NCI-H2227 (cell line): ENCODE results near the gene MYADML2.

ENCODE experiments used
- DNase-seq: peaks from one replicate; lab custom pipeline; 2025; ENCODE audit not compliant: unreplicated experiment; lab: John Stamatoyannopoulos, UW

The MYADML2 gene

DNA sequence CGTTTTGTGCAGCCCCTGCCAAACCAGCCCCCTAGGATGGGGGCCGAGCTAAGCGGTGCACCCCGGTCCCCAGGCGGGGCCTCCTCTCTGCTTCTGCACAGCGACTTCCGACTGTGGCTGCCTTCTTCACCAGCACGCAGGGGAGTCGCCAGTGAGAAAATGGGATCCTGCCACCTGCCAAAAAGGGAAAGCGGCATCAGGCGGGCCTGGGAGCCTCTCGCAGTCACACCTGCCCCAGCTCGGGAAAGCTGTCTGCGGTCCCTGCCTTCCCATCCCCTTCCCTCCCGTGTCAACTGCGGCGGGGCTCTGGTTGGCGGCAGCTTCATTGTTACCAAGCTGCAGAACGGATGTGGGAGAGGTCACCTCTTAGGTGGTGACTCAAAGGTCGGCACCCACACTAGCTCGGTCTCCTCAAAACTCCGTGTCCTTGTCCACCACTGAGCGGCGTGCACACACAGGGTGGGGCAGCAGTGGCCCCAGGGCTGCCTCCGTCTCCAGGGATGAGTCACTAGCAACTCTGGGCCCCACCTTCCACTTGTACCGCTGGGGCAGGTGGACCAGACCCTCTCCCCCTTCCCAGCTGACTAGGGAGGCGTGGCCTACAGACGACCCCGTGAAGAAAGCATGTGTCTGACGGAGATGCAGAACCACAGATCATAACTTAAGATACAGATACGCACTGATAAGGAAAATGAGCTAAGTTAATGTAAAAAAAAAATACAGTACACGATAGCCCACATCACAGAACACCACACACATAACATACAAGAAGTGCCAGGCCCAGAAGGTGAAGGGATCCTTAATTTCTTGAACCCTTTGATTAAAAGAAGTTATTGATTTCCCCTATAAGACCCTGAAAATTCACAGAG lies 34.4 kb downstream of the MYADML2 start:
- DNase-seq: no peak

GRCh38 chr17:81911969-81912368 lies 35.1 kb downstream of the MYADML2 start:
- no peak for DNase-seq

- peak; percentile 93 for DNase-seq
Observed at GRCh38 chr17:81911277-81911961, 35.6 kb downstream of the MYADML2 start, which contains the start of gene PCYT2. Gene PCYT2, minus strand, starts transcription at chr17:81911399. Its CDS starts 44 bp downstream, at chr17:81911355.

DNA sequence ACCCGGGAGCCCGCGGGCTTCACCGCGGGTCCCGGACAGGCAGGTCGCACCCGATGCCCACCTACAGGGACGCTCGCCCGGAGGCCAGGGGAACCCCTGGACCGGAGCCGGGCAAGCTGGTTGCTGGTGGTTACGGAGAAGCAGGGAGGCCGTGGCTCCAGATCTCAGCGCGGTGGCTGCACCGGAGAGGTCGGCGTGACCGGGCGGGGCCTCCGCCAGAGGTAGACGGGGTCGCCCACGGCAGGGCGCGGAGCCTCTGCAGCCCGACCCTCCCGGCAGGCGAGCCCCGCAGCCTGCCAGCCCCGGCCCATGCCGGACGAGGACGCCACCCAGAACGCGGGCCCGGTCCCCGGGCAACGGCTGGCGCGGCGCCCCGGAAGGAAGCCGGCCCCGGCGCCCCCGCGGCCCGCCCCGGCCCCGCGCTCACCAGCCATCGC lies 36.2 kb downstream of the MYADML2 start:
- peak; percentile 40 for DNase-seq

DNA sequence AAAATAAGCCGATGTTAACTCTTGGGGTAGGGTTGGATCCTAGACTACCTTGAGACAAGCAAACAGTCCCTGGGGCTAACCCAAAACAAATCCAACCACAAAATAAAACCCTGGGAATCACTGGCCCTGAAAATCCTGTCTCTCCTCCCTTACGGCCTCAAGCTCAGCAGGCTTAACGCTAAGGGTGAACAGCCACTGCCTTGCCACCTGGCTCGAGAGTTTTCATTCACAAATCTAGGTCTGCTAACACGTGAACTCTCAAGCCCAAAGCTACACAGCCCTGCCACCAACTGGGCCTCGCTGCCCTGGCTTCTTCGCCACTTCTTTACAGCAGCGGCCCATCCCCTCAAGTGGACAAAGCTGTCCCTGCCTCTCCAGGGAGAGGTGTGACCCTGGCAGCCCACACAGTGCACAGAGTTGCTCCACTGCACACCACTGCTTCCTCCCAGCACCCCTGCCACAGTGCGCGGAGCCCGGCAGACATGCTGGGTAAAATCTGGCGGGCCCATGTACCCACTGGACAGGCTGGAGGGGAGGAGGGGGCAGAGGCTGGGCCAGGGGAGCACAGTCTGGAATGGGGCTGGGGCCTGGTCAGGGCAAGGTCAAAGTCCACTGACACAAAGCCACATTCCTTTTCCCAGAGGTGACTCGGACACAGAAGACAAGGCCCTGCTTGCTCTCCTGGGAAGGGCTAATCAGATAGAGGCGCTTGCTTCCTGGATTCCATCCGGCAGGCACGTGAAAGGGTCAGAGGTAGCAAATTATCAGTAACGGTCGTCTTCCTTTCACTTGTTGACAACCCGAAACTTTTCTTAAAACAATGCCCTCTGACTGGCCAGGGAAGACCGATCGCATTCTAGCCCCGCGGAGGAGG lies 36.8 kb downstream of the MYADML2 start:
- peak; percentile 16 for DNase-seq

DNA sequence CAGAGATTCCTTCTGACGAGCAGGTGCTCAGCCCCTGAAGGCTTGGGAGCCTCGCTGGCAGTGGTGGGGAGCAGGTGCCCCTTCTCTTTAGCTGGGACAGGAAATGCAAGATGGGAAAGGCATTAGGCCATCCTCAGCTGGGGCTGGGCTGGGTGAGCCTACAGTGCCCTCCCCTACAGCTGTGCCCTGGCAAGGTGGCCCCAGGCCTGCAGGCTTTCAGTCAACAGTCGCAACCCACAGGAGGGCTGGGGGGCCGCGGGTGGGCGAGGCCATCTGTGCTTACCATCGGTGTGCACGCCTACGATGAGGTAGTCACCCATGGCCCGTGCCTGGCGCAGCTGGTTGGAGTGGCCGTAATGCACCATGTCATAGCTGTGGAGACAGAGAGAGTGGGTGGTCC lies 37.8 kb downstream of the MYADML2 start:
- DNase-seq: no peak

- DNase-seq: no peak
Observed at GRCh38 chr17:81908793-81909192, 38.2 kb downstream of the MYADML2 start.

DNA sequence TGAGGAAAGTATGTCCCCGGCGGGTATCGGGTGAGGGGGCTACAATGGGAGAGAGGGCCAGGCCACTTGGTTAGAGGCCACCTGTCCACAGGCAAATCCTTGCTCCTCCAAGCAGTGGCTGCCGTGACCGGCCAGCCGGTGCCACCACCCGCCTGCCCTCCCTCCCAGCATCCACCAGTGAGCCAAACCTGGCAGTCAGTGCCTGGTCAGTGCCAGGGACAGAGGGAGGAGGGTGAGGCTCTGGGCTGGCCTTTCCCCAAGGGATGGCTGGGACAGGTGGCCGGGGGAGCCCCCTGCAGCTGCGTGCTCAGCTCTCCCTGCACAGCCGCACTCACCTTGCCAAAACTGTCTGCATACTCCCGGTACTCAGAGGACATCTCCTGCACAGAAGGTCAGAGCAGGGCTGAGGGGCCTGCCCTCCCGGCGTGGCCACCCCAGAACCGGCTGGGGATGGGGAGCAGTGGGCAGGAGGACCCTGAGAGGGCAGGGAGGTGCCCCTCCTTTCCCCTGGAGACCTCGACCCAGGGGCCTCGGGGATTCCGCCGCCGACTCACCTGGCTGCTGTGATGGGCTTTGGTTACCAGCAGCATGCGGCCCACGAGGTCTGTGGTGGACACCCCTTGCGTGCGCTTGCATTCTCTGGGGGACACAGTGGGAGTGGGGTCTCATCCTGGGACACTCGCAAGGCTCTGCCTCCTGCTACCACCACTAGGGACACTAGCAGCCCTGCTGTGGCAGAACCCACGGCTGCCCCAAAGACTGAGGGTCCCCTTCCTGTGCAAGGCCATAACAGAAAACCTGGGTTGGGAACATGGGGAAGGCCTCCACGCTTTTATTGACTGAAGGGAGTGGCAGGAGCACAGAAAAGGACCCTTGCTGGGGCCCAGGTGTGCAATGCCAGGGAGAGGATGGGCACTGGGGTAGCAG lies 39.6 kb downstream of the MYADML2 start:
- no peak for DNase-seq

DNA sequence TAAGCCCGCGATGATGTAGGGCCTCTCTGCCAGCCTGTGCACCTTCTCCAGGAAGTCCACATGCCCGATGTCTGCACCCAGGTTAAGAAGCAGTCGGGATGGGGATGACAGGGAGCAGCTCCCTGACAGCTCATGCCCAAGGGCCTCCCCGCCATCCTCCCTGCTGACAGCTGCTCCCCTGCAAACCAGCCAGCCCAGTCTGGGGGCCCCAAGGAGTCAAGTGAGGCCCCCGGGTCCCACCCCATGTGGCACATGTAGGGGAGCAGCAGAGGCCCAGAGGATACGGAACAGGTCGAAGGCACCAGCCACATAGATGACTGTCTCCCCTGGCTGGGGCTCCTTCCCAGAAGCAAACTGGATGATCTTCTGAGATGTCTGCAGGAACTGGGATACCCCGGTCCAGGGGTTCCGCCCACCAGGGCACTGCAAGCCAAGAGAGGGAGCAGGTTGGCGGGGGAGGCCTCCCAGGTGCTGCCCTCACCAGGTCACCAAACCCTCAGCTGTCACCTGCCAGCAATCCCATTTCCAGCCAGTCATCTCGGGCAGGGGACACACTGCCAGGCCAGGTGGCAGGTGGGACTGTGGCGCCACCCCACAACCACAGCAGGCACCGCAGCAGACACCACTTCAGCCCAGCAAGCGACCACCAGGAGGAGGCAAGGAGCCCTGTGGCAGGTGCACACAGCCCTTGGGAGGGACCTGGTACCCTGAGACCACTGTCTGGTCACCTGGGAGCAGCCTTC lies 40.4 kb downstream of the MYADML2 start:
- no peak for DNase-seq

DNA sequence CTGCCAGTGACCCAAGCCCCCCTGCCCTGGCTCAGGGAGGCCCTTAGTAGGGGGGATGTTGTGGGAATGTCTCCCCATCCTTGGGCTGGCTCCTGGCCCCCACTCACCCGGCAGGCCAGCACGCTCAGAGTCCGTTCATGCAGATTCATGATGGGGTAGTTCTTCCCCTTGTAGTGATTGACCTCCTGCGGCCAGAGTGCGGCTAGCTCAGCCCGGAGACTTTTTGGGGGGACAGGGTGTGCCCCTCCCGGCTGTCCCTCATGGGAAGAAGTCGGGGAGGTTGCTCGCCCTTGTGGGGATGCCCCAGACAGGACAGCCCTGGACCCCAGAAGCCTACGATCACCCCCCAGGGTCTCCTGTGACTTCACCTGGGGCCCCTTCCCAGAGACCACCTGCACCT lies 41.0 kb downstream of the MYADML2 start:
- no peak for DNase-seq

DNA sequence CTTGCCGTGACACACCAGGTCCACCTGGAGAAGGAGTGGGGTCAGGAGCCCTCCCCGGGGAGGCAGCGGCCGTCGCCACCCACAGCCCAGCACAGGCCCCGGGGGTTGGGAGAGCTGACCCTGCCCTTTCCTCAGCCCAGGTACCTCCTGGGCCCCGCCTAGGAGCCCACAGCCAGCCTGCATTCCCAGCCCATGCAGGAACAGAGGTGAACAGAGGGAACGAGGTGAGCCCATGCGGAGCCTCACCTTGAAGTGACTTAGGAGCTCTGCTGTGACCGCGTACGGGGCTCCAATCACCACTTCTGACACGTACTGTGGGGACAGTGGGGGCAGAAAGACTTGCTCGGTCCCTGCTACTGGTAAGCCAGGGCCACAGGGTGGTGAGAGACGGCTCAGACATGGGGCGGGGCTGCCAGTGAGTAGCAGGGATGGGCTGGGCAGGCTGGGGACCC lies 41.6 kb downstream of the MYADML2 start:
- no peak for DNase-seq

GRCh38 chr17:81904600-81905423 lies 42.2 kb downstream of the MYADML2 start:
- DNase-seq: no peak

DNA sequence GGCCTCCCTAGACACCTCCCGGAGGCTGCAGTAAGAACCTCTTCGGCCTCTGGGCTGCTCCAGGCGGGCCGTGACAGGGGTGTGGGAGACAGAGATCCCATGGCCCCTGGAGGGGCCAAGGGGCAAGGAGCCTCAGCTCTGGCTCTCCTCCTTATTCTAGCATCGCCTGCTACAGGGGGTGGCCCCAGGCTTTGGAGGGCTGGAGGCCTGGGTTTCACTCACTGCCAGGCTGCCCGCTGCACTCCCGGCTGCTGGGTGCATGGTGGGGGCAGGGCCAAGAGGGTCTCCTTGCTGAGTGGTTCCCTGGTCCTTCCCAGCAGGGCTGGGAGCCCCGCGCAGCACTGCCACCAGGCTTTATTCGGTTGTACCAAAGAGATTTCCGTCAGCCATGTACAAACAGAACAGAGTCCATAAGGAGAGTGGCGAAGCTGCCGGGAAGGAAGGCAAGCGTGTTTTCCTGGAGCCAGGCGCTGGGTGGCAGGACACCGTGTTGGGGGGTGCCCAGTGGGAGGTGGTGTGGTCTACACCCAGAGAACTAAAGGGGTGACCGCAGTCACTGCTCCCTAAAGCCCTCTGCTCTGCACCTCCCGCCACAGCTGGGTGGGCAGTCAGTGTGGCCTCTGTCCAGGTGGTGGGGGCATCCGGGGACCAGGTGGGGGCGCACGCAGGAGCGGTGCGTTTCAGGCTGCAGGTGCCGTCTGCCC lies 43.0 kb downstream of the MYADML2 start:
- DNase-seq: no peak

DNA sequence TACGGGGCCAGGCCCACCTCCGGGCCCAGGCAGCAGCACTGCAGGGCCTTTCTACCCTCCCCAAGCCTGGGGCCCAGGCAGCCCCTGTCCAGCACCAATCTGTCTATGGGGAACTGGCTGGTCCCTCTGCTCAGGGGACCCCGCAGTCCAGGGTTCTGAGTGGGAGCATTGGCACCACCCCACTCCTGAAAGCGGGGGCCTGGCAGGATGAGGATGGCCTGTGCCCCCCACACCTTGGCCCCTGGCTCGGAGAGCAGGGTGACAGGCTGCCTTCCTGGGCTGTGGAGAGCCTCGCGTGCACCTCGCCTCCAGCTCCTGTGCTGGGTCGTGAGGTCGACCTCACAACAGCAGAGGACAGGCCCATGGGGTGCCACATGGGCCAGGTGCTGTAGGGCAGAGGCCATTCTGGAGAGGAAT lies 43.6 kb downstream of the MYADML2 start:
- DNase-seq: no peak

DNA sequence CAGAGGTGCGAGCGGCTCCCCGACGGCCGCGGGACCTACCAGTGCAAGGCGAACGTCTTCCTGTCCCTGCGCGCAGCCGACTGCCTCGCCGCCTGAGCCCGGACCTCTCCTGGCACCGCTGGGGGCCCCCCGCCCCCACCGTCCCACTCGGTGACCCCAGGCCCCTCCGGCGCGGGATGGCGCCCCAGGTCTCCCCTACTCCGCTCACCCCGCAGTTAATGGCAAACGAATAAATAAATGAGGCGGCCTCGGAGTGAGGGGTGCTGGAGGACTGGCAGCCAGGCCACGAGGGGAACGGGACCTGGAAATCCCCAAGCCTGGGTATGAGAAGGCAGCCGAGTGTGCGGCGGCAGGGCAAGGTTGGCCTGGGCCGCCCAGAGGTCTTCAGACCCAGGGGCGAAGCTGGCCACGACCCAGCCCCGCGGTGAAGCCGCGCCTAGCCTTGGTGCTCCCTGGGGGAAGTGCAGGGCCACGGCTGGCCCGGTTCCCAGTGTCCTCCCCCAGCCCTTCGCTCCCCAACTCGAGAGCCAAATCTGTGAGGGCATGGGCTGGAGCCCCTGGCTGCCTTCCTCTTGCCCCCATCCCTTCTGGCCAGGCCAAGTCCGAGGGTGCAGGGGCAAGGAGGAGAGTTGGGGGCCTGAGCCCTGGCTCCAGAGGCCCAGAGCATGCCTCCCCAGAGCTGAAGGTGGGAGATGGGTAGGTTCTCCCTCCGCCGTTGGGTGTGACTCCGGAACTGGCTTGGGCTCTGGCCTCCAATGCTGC lies 44.2 kb downstream of the MYADML2 start:
- DNase-seq: no peak

DNA sequence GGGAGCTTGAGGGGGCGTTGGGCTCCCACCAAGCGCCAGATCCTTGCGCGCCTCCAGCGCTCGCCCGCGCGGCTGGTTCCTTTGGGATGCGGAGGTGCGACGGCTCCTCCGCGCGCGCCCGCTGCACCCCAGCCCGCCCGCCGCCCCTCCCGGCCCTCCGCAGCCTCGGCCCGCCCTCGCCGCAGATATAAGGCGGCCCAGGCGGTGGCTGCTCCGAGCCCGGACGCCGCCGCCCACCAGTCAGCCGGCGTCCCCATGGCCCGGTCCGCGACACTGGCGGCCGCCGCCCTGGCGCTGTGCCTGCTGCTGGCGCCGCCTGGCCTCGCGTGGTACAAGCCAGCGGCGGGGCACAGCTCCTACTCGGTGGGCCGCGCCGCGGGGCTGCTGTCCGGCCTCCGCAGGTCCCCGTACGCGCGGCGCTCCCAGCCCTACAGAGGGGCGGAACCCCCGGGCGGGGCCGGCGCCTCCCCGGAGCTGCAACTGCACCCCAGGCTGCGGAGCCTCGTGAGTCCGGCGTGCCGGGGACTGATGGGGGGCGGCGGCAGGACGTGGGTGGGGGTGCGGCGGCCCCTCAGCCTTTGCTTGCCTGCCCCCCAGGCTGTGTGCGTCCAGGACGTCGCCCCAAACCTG lies 44.9 kb downstream of the MYADML2 start, which contains the start of gene NPB:
Gene NPB, plus strand, starts transcription at position 216 of the 630 bp plus-strand sequence. Its CDS starts 40 bp downstream, at position 256.
- DNase-seq: peak; percentile 57
